Activated CD4-positive, alpha-beta T cell treated with anti-CD3 and anti-CD28 coated beads, Interleukin-2, amount 50 U/mL, for 16 hours (primary cell): ENCODE results near the gene MNS1.
"Not testable (repeated sequence)": the region's sequence is repeated elsewhere in the genome, so short reads cannot be mapped to it uniquely, and the experiment has no call there.

Experiments used
- DNase-seq: peaks from one replicate; pipeline ENCODE4 v3.0.0-alpha.2; 2020

MNS1 gene, protein sequence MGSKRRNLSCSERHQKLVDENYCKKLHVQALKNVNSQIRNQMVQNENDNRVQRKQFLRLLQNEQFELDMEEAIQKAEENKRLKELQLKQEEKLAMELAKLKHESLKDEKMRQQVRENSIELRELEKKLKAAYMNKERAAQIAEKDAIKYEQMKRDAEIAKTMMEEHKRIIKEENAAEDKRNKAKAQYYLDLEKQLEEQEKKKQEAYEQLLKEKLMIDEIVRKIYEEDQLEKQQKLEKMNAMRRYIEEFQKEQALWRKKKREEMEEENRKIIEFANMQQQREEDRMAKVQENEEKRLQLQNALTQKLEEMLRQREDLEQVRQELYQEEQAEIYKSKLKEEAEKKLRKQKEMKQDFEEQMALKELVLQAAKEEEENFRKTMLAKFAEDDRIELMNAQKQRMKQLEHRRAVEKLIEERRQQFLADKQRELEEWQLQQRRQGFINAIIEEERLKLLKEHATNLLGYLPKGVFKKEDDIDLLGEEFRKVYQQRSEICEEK

GRCh38 chr15:56464893-56465520, at the start of gene MNS1:
Gene MNS1, minus strand, starts transcription at chr15:56465137. Its CDS starts 165 bp downstream, at chr15:56464972.
- DNase-seq = peak; percentile 83

GRCh38 chr15:56496635-56497034, 31.7 kb upstream of the MNS1 start:
- DNase-seq = peak; percentile 56

GRCh38 chr15:56495533-56495932, 30.6 kb upstream of the MNS1 start:
- no peak for DNase-seq

GRCh38 chr15:56495053-56495452, 30.1 kb upstream of the MNS1 start:
- no peak for DNase-seq

DNA sequence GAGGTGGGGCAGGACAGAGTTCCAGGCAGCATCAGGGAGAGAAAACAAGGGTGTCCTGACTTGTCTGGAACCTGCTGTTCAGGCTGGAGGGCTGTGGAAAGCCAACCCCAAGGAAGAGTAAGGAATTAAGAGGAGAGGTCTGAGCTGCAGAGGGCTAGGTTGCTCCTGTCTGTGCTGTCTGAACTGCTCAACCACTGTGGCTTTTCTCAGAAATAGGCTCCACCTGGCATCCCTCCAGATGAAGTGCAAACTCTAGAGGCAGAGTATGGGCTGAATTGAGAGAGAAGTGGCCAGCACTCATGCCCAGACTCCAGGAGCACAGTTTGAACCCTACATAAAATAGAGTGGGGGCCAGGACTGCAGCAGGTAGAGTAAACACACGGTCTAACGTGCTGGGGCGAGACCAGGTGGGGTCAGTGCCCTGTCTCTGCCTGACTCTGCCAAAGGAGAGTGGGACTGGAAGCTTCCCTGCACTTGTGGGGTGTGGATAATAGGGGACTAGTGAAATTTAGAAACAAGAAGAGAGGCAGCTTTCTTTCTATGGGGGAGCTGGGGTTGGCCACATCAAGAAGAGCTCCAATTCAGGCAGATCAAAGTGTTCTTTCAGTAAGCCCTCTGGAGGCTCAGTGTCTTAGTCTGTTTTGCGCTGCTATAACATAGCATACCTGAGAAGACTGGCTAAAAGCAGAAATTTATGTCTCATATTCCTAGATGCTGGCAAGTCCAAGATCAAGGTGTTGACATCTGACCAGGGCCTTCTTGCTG, 28.0 kb upstream of the MNS1 start:
- DNase-seq = no peak

DNA sequence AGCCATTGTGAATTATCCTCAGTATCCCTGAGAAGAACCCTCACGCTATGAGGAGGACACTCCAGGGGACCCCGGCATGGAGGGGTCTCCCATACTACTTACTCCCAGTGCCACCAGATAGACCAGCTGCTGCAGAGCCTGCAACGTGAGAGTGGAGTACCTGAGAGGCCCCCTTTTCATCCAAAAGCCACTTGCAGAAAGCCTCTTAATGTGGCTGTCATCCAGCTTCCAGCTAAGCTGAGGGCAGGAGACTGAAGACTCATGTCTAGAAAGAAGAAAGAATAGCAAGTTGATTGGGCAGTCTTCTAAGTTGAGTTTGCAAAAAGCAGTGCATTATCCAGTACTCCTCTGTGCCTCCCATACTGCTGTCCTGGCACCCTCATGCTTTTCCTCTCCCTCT, 27.3 kb upstream of the MNS1 start:
- DNase-seq = no peak

DNA sequence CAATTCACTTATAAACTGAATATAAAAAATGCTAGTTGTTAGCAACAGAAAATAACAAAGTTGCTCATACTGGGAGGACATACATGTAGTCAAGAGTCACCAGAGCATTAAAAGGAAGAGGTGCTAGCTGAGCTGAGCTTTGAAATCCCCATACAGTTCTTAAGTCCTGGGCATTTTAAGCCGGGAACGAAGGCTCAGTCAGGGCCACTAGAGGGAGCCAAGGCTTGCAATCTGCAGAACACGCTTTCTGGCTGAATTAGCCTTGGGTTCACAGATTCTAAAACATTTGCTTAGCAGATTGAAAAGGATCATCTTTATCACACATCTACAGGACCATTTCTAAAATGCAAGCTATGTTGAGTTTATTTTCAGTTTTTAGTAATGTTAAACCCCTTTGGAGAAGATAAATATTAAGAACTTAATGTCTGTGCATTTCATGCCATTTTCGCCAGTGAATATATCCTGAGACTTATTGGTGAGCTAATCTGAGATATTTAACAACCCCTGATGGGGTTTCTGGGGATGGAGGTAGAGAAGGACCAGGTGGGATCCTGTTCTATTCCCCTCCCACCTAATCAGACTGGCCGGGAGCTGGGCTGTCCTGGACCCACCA, 26.3 kb upstream of the MNS1 start:
- peak; percentile 56 for DNase-seq

- no peak for DNase-seq
These were observed 25.5 kb upstream of the MNS1 start for GRCh38 chr15:56490461-56490860.

- DNase-seq = not testable (repeated sequence)
These were observed 21.3 kb upstream of the MNS1 start for GRCh38 chr15:56486206-56486605.

- DNase-seq = not testable (repeated sequence)
These were observed 20.5 kb upstream of the MNS1 start for GRCh38 chr15:56485426-56485825.

DNA sequence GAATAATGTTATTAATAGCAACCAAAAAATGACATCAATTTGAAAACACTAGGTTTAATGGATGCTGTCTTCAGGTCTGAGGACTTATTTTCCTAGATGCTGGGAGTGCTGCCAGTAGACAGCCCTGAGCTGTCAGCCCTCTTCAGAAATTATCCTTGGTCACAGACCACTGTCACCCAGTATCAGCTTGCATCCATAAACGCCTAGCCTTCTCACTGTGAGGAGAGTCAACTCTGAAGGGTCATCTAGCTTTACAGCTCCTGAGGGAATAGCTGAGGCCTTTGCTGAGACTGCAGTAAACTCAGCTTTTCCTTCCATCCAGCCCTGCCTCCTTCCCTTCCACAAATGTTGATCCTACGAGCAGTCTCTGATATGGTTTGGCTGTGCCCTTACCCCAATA, 19.4 kb upstream of the MNS1 start:
- DNase-seq = no peak

DNA sequence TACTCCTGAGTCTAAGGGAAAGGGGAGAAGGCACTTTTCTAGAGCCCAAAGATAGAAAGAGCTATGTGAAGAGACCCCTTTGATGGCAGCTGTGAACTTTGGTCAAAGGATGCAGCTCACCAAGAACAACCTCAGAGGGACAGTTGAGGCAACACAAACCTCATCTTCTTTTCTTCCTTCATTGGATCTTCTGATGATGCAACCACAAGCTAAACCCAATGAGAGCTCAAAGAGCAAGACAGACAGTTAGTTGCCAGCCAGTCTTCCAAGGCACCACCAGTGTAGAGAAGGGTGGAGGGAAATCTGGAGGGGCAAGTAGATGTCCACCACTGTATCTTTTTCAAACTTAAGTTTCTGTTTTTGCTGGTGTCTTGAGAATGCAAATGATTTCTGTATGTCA, 10.4 kb upstream of the MNS1 start:
- DNase-seq = no peak

DNA sequence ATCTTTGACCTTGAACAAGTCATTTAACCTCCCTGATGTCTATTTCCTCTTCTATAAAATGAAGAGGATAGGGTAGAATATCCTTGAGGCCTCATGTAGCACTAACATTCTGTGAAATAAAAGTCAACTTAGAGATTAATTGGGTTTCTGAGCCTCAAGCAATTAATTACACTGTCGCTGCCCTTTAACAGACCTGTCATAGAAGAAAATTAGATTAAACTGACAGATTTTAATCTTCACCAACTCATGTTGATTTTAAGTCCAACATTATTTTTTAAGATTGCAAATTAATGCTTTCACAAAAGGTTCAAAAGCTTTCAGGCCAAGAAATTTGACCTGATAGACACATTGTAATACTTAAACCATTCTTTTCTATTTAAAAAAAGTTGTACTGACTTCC, 8.1 kb upstream of the MNS1 start:
- DNase-seq = no peak

- DNase-seq = no peak
These were observed 7.3 kb upstream of the MNS1 start for GRCh38 chr15:56472278-56472677.

GRCh38 chr15:56471440-56472069, 6.6 kb upstream of the MNS1 start:
- no peak for DNase-seq

GRCh38 chr15:56469483-56469882, 4.5 kb upstream of the MNS1 start:
- no peak for DNase-seq

- peak; percentile 48 for DNase-seq
These were observed 3.5 kb upstream of the MNS1 start for GRCh38 chr15:56468401-56468800.

- no peak for DNase-seq
These were observed 2.7 kb upstream of the MNS1 start for GRCh38 chr15:56467616-56468015.

DNA sequence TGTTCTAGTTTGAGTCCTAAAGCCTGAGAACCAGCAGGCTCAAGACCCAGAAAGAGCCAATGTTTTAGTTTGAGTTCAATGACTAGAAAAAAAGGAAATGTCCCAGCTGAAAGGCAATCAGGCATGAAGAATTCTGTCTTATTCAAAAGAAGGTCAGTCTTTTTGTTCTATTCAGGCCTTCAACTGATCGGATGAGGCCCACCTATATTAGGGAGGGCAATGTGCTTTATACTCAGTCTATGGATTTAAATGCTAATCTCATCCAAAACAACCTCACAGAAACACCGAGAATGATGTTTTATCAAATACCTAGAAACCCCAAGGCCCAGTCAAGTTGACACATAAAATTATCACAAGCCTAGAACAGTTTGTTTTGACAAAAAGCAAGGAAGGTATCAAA, 4.0 kb downstream of the MNS1 start:
- no peak for DNase-seq

DNA sequence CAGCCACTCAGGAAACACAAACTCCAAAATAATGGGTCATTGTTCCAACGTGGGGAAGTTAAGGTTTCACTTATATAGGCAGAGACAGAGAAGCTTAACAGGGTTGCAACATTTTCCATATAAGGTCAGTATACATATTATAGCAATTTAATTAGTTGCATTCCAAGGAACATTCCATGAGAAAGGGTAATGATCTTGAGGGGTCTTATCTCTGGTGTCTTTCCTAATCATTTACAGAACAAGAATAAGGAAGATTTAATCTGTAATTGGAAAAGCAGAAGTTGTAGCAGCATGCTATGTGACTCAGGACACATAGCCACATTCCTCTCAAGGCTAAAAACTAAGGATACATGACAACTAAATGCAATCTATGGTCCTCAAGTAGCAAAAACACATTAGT, 4.9 kb downstream of the MNS1 start:
- no peak for DNase-seq

DNA sequence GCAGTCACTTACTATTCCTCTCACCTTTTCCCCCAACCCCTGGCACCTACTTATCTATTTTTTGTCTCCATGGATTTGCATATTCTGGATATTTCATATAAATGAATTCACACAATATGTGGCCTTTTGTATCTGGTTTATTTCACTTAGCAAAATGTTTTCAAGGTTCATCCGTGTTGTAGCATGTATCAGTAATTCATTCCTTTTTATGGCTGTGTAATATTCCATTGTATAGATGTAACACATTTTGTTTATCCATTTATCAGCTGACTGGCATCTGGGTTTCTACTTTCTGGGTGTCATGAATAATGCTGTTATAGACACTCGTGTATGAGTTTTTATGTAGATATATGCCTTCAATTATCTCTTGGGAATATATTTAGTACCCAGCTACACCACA, 5.8 kb downstream of the MNS1 start:
- DNase-seq = no peak

DNA sequence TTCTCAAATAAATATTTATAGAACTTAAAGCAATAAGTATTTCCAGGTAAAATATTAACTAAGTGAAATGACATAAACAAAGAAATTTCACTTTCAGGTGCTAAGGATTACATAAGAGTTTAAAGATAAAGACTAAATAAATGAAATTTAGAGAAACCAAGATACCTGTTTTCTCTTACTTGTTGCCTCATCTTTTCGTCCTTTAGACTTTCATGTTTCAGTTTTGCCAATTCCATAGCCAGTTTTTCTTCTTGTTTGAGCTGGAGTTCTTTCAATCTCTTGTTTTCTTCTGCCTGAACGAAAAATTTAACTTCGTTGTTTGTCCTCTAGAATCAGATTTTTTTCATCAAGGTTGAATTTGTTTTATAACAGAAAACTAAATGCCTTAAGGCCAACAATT, 8.7 kb downstream of the MNS1 start:
- no peak for DNase-seq

DNA sequence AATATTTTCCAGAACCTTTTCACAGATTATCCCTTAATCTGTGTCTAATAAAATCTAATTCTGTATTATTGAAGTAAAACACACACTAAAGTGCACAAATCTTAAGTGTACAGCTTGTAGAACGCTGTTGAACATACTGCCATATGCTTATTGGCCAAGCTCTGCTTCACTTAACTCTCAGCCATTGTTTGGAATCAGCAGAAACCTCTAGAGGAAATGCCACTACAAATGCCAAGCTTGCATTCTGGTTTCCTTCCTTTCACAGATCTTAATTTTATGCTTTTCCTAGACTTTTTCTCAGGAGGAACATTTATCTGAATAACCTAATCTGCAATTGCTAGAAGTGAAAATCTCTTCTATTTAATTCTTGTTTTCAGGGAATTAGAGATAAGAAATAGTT, 10.1 kb downstream of the MNS1 start:
- DNase-seq = no peak
